GM06990 (cell line): Measurements from ENCODE around the gene IL1RL1.

Experiments
- DNase-seq: peaks from one replicate; pipeline ENCODE4 v3.0.0-alpha.2; 2011; ENCODE audit not compliant: insufficient read length; ENCODE audit errors: extremely low read depth
- H3K27me3 ChIP-seq: replicated peaks from 2 replicates; pipeline ENCODE4 v1.6.0; 2011; ENCODE audit warnings: low read length; ENCODE audit not compliant: control insufficient read depth, insufficient read depth
- H3K36me3 ChIP-seq: 2 replicates; pipeline ENCODE4 v1.5.1; 2011; ENCODE audit warnings: low read length; ENCODE audit not compliant: control insufficient read depth, insufficient read depth
- H3K4me3 ChIP-seq: replicated peaks from 2 replicates; pipeline ENCODE4 v1.5.1; 2011; ENCODE audit warnings: low read depth, mild to moderate bottlenecking, control low read depth, low read length
- CTCF ChIP-seq: IDR thresholded peaks from 2 replicates; pipeline ENCODE4 v1.5.1; 2011; ENCODE audit warnings: low read length, control low read depth, mild to moderate bottlenecking, inconsistent platforms; ENCODE audit not compliant: insufficient read depth, poor library complexity, severe bottlenecking

The IL1RL1 gene

DNA sequence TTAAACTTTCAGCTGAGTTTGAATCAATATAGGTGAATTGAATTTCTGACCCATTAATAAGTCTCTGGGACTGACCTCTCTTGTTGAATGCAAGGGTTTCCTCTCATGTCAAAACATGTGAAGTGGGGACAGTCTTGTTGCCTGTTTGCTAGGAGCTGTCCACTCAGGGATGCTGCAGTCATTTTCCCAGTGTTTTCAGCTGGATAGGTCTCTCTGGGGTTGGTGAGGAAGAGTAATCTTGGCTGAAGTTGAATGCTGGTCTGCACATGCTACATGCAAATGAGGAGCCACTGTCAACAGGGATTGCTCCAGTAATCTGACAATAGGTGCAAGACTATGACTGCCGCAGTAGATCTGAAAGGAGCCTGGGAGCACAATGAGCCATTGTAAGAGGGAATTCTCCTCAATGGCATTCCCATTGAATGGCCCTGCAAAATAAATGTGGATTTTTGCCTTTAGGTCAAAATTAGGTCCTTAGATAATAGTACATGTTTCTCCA is 34.1 kb upstream of the IL1RL1 start:
- DNase-seq = no peak
- no peak overlapping the region for H3K4me3 ChIP-seq
- H3K27me3 ChIP-seq = no peaks in the 10 kb centered on the region; the same call in 1 of the 2 replicates
- TF ChIP-seq CTCF = no peak
- no peaks in the 10 kb centered on the region for H3K36me3 ChIP-seq

- DNase-seq = no peak
These were observed 32.5 kb upstream of the IL1RL1 start for GRCh38 chr2:102278720-102279390.

GRCh38 chr2:102279391-102279735 is 32.0 kb upstream of the IL1RL1 start:
- H3K4me3 ChIP-seq = no peak overlapping the region
- no peak for TF ChIP-seq CTCF
- DNase-seq = no peak
- H3K36me3 ChIP-seq = no peaks in the 10 kb centered on the region
- no peaks in the 10 kb centered on the region; the same call in 1 of the 2 replicates for H3K27me3 ChIP-seq

More at GRCh38 chr2:102278720-102279390, 32.5 kb upstream of the IL1RL1 start:
- TF ChIP-seq CTCF = no peak
- Histone ChIP-seq H3K4me3 (no peak overlapping the region), H3K27me3 (no peaks in the 10 kb centered on the region; the same call in 1 of the 2 replicates), H3K36me3 (no peaks in the 10 kb centered on the region)

DNA sequence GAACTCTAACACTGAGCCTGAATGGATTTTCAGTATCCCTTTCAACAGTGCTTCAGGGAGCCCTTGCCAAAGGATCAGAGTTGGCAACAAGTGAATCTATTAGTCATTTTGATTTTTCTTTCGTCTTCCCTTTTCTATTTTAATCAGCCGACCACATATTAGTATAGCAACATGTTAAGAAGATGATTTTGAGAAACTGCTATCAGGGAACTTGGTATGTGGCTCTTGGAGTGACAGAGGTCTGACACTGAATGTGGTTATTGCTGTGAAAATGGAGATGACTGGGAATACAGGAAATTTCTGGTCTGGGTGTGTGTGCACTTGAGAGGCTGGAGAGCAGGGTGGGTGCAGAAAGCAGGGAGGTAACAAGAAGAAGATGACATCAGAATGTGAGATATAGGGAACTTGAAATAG is 28.7 kb upstream of the IL1RL1 start:
- TF ChIP-seq CTCF = no peak
- H3K27me3 ChIP-seq = no peaks in the 10 kb centered on the region; the same call in 1 of the 2 replicates
- H3K36me3 ChIP-seq = no peaks in the 10 kb centered on the region
- no peak for DNase-seq
- H3K4me3 ChIP-seq = no peak overlapping the region

DNA sequence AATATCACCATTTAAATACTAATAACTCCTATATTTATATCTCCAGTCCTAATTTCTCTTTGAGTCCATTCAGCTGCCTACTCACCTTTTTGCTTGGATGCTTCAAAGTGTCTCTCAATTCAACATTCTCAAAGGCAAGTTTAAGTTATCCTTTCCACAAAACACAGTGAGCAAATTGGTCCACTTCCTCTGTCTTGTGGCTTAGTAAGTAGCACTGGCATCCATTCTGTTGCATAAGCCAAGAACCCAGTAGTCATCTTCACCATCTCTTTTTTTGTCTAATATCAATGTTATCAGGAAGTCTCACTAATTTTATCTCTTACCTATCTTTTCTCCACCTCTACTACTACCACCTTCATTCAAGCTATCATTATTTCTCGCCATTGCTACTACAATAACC is 27.4 kb upstream of the IL1RL1 start:
- H3K36me3 ChIP-seq = no peaks in the 10 kb centered on the region
- H3K4me3 ChIP-seq = no peak overlapping the region
- no peak for TF ChIP-seq CTCF
- DNase-seq = no peak
- no peaks in the 10 kb centered on the region; the same call in 1 of the 2 replicates for H3K27me3 ChIP-seq

- DNase-seq = no peak
- no peaks in the 10 kb centered on the region; the same call in 1 of the 2 replicates for H3K27me3 ChIP-seq
- TF ChIP-seq CTCF = no peak
These were observed 26.8 kb upstream of the IL1RL1 start for GRCh38 chr2:102284611-102285010.

More at GRCh38 chr2:102284611-102285010, 26.8 kb upstream of the IL1RL1 start:
- no peaks in the 10 kb centered on the region for H3K36me3 ChIP-seq
- no peak overlapping the region for H3K4me3 ChIP-seq
